NAMALWA (cell line): Measurements from ENCODE around the gene C16orf82.
A peak's percentile ranks its signal among the peaks of the same experiment; 100 is the strongest.
"Not testable (repeated sequence)": the region's sequence is repeated elsewhere in the genome, so short reads cannot be mapped to it uniquely, and the experiment has no call there.

Experiments used
- DNase-seq: peaks from one replicate; pipeline ENCODE4 v3.0.0-alpha.2; 2015; ENCODE audit warnings: low spot score

C16orf82 gene

GRCh38 chr16:27066668-27067537 lies at the start of gene C16orf82:
Gene C16orf82, plus strand, starts transcription at chr16:27066927.
- DNase-seq: no peak

DNA sequence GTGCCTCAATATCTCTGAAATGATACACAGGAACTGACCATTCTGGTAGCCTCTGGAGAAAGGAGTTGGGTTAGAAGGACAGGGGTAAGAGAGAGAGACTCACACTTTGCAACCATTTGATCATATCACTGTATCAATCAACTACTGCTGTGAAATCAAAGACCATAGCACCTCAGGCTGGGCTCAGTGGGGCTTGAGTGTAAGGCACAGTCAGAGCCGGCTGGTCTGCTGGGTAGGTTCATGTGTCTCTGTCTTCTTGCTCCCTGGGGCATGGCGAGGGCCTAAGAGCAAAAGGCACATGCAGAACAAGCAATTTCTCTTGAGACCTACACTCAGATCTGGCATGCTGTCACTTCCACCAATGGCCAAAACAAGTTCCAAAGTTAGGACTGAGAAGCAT lies 46.7 kb upstream of the C16orf82 start:
- no peak for DNase-seq

GRCh38 chr16:27024010-27024409 lies 42.7 kb upstream of the C16orf82 start:
- no peak for DNase-seq

GRCh38 chr16:27025581-27025980 lies 41.1 kb upstream of the C16orf82 start:
- DNase-seq: peak; percentile 21

DNA sequence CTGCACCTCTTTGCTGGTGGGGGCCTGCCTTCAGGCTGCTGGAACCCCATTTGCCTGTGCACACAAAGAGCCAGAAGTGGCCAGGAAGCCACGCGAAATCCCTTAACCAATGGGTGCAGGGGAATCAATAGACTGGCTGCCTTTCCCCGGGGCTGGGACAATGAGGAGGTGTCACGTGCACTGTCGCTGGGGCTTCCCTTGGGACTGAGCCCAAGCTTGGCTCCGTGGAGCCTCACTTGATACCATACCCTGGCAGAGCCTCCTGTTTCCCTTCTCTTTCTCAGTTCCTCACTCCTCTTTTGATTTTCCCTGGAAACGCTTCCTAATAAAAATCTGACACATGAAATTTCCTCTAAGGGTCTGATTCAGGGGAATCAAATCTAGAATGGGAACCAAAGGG lies 38.8 kb upstream of the C16orf82 start:
- no peak for DNase-seq

GRCh38 chr16:27028591-27029110 lies 38.1 kb upstream of the C16orf82 start:
- DNase-seq: no peak

GRCh38 chr16:27029525-27029924 lies 37.2 kb upstream of the C16orf82 start:
- DNase-seq: no peak

- no peak for DNase-seq
Observed at GRCh38 chr16:27033281-27033979, 33.3 kb upstream of the C16orf82 start.

DNA sequence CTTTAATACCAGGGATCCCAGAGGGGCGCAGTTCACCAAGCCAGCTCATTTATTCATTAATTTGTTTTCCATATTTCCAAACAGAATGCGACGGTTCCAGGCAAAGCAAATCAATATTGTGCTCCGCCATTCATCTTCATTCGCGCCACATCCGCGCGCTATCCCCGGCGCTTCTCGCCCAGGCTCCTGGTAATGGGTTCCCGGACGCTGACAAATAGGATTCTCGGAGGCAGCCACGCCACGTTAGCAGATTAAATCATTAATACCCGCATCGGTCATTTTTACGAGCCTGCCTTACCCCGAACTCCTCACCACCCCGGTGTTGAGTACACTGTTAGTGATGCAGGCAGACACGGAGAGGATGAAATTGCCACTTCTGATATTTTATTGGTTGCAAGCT lies 26.0 kb upstream of the C16orf82 start:
- no peak for DNase-seq

GRCh38 chr16:27046958-27047518 lies 19.7 kb upstream of the C16orf82 start:
- DNase-seq: no peak

DNA sequence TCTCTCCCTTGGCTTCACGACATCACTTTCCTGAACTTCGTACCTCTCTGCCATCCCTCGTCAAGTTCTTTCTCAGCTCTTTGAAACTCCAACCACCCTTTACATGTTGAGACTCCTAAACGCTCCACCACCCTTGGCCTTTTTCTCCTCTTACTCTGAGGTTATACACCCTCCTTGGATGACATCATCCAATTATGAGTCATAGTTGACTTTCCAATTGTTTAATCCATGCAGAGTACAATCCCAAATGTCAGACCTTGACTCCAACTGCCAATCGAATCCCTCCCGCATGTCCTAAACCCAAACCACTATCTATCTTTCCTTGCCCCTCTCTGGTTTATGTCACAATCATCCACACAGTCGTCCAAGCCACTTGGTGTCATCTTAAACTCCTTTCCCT lies 18.4 kb upstream of the C16orf82 start:
- no peak for DNase-seq

- DNase-seq: no peak
Observed at GRCh38 chr16:27049117-27049516, 17.6 kb upstream of the C16orf82 start.

DNA sequence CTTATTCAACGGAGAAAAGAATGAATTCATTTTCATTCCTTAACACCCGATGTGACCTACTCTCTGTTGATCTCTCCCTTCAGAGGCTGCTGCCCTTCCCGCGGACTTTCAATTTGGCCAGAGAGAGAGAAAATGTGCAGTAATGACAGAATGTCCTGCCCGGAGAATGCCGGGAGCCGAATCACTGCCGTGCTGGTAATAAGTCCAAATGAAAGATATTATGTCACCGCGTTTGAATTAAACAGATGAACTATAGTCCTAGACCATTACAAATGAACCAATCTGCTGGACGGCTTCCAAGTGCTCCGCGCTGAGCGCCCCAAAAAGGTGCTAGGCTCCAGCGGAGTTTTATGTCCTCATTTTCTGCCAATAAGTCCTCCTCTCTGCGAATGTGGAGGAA lies 14.7 kb upstream of the C16orf82 start:
- no peak for DNase-seq

DNA sequence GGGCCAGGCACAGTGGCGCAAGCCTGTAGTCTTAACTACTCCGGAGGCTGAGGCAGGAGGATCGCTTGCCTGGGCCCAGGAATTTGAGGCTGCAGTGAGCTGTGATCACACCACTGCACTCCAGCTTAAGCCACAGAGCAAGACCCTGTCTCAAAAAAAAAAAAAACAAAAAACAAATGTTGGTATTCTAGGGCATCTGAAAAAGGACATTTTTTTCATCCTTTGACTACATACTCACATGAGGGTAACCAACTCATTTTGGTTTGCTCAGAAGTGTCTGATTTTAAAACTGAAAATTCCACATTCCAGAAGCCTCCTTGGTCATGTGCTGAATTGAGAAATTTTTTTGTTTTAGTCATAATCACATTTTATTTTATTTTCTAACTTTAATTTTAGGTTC lies 12.7 kb upstream of the C16orf82 start:
- DNase-seq: no peak

- no peak for DNase-seq
Observed at GRCh38 chr16:27058299-27058698, 8.4 kb upstream of the C16orf82 start.

DNA sequence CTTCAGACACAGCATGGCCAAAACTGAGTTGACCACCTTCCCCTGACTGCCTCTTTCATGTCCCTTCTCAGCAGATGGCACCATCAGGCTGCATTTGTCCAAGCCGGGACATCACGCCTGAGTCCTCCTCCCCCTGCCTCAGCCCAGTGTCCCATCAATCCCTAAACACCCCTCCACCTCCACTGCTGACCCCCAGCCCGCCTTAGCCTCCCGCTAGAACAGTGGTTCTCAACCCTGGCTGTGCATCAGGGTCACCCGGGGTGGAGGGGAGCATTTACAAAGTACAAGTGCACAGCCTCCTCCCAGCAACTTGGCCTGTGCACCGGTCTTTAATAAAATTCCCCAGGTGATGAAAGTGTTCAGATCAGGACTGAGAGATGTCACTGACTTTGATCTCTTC lies 4.0 kb downstream of the C16orf82 start:
- DNase-seq: no peak

DNA sequence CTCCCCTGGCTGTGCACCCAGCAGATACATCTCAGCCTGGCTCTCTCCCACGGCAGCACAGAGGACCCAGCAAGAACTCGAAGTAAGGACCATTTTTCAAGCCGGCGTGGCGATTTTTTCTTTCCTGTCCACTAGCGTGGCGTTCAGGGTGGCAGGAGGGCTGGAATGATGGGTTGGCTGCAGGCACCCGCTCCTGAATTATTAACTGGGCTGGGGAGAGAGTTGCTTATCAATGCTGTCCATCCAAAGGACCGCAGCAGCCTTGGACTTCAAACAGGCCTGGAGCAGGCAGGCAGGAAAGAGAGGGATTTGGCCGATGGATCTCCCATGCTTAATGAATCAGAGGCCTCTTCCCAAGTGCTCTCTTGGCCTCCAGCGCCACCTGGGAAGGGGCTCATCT lies 7.0 kb downstream of the C16orf82 start:
- DNase-seq: no peak

GRCh38 chr16:27080895-27081294 lies 14.2 kb downstream of the C16orf82 start:
- DNase-seq: peak; percentile 34

- peak; percentile 20 for DNase-seq
Observed at GRCh38 chr16:27083861-27084261, 17.1 kb downstream of the C16orf82 start.

GRCh38 chr16:27084307-27085028 lies 17.7 kb downstream of the C16orf82 start:
- no peak for DNase-seq

- no peak for DNase-seq
Observed at GRCh38 chr16:27085182-27085581, 18.5 kb downstream of the C16orf82 start.

DNA sequence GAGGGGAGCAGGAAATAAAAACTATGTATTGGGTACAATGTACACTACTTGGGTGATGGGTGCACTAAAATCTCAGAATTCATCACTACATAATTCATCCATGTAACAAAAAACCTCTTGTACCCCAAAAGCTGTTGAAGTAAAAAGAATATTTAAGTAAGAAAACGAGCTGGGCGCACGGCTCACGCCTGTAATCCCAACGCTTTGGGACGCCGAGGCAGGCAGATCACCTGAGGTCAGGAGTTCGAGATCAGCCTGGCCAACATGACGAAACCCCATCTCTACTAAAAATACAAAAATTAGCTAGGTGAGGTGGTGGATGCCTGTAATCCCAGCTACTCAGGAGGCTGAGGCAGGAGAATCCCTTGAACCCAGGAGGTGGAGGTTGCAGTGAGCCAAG lies 19.3 kb downstream of the C16orf82 start:
- DNase-seq: not testable (repeated sequence)
